ENCODE results near the gene DENND1A.
"Not testable (repeated sequence)": the region's sequence is repeated elsewhere in the genome, so short reads cannot be mapped to it uniquely, and the experiment has no call there.

Gene DENND1A, protein sequence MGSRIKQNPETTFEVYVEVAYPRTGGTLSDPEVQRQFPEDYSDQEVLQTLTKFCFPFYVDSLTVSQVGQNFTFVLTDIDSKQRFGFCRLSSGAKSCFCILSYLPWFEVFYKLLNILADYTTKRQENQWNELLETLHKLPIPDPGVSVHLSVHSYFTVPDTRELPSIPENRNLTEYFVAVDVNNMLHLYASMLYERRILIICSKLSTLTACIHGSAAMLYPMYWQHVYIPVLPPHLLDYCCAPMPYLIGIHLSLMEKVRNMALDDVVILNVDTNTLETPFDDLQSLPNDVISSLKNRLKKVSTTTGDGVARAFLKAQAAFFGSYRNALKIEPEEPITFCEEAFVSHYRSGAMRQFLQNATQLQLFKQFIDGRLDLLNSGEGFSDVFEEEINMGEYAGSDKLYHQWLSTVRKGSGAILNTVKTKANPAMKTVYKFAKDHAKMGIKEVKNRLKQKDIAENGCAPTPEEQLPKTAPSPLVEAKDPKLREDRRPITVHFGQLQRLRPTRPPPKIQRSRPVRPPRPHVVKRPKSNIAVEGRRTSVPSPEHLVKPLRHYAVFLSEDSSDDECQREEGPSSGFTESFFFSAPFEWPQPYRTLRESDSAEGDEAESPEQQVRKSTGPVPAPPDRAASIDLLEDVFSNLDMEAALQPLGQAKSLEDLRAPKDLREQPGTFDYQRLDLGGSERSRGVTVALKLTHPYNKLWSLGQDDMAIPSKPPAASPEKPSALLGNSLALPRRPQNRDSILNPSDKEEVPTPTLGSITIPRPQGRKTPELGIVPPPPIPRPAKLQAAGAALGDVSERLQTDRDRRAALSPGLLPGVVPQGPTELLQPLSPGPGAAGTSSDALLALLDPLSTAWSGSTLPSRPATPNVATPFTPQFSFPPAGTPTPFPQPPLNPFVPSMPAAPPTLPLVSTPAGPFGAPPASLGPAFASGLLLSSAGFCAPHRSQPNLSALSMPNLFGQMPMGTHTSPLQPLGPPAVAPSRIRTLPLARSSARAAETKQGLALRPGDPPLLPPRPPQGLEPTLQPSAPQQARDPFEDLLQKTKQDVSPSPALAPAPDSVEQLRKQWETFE

DNA sequence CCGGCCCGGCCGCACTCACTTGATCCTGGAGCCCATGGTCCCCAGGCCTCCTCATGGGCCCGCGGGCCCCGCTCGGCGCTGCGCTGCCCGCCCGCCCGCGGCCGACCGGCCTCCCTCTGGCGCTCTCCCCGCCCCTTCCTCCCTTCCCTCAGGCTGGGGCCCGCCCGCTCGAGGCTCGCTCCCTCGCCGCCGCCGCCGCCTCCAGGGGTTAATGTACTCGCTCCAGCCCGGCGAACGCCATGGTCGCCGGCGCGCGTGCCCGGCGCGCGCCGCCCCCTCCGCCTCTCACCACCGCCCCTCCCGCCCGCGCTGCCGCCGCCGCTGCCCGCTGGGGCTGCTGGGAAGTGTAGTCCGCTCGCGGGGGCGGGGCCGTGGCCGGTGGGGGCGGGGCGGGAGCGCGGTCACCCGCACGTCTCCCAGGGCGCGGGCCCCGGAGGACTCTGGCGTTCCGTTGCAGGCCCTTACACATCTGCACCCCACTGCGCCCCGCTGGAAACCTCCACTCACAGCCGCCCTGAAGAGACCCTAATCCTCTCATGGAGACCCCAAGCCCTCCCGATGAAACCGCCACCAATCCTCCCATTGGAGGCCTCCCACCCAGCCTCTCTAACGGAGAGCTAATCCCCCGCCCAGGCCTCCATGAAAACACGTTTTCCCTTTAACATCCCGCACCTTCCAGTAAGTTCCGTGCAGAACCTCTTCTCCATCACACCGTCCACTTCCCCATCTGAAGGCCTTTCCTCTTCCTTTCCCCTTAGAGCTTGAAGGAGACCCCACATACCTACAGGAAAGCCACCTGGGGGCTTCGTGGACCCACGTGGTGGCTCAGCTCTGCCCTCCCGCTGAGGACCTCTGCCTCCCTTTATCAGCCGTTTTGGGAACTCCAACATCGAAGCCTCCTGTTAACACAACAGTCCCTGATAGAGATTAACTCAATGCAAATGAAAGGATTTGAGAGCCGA is at the start of gene DENND1A:
TSS of gene DENND1A (minus strand) at position 257 of the 962 bp plus-strand sequence. CDS start at position 36, 221 bp downstream.
- peak; percentile 86 for DNase-seq (ENCODE audit: low spot score)

DNA sequence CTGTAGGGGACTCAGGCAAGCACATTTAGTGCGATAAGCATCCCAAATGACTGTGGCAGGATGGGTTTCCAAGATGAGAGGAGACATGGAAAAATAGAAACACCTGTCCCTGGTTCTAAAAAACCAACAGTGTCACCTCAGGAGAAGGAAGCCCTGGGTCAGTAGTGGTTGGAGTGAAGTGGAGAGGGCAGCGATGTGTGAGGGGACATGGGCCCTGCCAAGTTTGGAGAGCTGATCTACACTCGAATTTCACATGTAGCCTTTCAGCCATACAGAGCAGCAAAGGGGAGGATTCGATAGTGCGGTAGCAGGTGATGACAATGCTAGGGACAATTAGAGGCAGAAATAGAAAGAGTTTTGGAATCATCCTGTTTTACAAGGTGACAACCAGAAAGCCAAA is 49.1 kb upstream of the DENND1A start:
- no peak for DNase-seq (ENCODE audit: low spot score)

DNA sequence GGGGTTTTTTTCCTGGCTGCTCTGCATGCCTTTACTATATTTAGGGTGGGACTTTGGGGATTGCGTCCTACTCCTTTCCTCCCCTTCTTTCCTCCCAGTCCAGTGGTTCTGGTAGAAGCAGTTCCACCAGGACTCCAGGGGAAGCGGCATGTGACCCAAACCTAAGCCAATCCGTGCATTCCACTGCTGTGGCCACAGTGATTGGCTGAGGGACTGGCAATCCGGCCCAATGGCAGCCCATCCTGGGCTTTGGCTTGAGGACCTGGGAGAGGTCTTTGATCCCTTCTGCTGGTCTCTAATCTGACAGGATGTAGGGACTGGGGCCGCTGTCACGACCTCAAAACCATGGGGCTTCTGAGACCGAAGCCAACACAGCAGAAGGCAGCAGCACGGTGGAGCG is 46.7 kb upstream of the DENND1A start:
- DNase-seq (ENCODE audit: low spot score), result not testable (repeated sequence)

DNA sequence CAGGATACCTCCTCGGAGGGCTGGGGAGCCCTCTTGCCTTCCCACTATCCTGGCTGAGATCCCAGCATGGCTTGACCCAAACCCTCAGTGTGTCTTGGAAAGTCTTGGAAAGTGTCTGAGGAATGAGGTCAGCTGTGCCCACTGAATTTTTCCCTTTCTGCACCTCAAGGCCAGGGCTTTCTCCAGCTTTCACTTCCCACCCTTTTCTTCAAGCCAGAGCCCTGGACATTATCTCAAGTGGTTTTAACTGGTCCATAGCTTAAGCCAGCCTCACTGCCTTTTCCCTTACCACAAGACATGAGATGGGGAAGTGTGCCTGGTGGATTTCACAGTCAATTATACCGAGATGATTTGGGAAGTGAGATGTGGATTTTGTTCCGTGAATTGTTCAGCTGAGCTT is 45.9 kb upstream of the DENND1A start:
- DNase-seq (ENCODE audit: low spot score), result no peak

DNA sequence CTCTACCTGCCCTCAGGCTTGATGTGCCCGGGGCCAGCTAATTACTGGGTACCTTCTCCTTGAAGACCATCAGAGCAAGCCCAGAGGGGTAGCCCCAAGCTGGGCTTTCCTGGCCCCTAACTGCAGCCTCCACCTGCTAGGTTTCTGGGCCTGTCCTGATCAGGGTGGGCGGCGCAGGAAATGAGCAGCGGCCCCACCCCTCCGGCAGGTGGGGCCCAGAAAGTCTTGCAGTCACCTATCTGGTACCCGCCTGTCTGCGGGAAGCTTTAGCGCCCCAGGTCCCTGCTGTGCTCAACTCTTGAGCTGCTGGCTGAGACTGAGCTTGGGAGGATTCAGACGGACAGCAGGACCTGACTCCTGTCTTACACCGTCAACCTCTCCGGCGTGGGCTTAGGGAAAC is 44.5 kb upstream of the DENND1A start:
- no peak for DNase-seq (ENCODE audit: low spot score)

DNA sequence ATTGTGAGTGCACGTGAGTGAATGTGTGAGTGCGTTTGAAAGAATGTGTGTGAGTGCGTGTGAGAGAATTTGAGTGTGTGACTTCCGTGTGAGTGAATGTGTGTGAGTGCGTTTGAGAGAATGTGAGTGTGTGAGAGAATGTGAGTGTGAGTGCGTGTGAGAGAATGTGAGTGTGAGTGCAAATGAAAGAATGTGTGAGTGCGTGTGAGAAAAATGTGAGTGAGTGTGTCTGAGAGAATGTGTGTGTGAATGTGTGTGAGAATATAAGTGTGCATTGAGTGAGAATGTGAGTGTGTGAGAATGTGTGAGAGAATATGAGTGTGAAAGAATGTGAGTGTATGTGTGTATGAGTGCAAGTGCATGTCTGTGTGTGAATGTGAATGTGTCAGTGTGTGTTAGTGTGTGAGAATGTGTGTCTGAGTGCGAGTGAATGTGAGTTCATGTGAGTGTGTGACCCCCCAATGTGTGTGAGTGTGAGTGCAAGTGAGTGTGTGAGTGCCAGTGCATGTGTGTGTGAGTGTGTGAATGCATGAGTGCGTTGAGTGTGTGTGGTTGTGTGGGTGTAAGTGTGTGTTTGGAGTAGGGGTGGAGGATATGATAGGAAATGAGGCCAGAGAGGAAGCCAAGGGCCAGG is 43.8 kb upstream of the DENND1A start:
- no peak for DNase-seq (ENCODE audit: low spot score)

DNA sequence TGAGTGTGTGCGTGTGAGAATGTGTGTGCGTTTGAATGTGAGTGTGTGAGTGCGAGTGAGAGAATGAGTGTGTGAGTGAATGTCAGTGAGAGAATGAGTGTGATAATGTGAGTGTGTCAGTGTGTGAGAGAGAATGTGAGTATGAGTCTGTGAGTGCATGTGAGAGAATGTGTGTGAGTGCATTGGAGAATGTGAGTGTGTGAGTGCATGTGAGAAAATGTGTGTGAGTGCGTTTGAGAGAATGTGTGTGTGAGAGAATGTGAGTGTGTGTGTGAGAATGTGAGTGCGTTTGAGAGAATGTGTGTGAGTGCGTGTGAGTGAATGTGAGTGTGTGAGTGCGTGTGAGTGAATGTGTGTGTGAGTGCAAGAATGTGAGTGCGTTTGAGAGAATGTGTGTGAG is 42.7 kb upstream of the DENND1A start:
- no peak for DNase-seq (ENCODE audit: low spot score)

DNA sequence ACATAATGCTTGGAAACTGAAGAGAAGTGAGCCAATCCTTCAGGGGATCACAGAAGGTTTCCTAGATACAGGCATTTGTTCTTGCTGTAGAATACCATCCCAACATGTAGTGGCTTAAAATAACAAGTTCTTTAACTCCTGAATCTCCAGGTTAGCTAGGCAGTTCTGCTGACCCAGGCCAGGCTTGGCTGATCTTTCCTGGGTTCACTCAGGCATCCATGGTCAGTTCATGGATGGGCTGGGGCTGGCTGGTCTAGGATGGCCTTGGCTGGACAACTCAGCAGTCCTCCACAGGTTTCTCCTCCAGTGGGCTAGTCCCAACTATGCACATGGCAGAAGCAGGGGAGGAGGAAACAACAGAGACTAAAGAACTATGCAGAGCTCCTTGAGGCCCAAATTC is 37.4 kb upstream of the DENND1A start:
- no peak for DNase-seq (ENCODE audit: low spot score)

DNA sequence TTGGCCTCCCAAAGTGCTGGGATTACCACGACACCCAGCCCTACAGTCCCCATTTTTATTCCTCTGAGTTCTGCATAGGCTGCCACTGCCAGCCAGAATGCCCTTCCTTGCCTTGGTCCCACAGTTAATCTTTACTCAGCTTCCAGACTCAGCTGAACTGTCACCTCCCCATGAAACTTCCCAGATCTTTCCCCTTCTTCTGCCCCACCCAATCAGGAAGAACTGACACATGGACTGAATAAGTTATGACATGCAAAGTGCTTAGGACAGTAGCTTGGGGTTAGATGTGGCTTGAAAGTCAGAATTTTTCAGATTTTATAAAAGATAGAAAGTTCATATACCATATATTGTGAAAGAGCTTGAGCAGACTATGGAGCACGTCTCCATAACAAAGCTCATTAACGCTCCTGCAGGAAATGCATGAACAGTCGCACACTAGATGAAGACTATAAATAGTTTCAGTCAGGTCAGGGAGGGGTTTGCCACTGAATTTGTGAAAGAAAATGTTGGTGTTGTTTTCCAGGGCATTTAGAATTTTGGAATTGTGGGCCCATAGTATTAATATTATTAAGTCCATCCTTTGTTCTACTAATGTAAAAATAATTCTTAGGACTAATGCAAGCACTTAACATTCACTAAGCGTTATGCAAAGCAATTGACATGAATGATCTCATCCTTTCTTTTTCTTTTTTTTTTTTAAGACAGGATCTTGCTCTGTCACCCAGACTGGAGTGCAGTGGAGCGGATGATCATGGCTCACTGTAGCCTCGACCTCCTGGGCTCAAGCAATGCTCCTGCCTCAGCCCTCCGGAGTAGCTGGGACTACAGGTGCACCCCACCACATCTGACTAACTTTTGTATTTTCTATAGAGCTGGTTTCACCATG is 36.1 kb upstream of the DENND1A start:
- no peak for DNase-seq (ENCODE audit: low spot score)

DNA sequence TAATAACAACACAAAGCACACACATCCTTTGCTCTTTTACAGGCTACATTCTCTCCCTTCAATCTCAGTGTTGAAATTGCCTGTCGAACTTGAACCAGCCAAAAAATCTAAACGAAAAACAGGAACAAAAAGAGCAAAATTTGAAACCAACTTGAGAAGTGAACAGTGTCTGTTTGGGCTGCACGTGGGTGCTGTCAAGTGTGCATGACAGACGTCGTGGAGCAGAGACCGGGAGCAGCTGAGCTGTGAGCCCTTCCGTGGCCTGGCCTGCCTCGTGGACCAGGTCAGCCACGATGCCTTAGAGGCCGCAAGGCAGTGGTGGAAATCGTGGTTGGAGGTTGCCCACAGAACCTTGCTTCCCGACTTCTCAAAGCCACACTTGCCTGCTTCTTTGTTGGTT is 34.8 kb upstream of the DENND1A start:
- no peak for DNase-seq (ENCODE audit: low spot score)

DNA sequence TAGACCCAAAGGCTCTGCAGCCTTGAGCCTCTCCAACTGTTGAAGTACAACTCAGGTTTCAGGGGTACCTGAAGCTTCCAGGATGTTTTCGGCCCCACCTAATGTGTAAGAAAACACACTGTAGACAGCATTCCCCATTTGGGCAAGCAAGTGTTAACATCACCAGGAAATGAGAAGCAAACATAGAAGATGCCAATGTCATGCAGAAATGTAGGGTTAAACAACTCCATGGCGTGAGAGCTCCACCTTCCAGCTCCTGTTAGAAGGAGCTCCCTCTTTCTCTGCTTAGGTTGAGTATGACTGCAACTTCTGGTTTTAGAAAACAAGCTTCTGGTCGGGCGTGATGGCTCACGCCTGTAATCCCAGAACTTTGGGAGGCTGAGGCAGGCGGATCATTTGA is 31.0 kb upstream of the DENND1A start:
- DNase-seq (ENCODE audit: low spot score), result no peak

DNA sequence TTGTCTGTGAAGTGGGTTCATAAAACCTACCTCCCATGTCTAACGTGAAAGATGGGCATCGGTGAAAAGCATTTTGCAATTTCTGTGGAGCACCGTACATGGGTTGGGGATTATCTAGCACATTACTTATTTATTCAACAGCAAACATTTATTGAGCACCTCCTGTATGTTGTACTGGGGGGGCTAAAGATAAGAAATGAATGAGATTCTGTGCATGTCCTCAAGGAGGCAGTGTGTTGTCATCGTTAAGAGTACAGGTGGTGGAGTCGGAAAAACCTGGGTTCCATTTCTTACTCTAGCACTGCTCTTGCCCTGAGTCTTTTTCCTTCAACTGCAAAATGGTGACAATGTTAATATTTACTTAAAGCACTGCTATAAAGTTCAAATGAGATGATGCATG is 30.4 kb upstream of the DENND1A start:
- no peak for DNase-seq (ENCODE audit: low spot score)

DNA sequence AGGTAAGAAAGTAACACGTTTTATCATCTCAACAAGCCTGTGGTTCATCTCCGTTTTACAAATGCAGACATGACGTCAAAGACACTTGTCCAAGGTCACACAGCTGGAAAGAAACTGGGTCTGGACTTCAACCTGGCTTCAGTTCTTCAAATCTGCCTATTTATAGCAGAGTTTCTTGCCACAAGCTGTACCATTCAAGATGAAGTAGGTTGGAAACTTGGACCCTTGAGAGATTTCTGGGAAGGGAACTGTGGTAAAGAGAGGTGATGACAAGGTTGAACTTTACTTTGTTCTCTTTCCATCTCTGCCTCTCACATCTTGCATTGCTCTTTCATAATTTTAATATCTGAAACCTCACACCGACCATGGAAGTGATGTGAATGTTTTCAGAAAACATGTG is 29.9 kb upstream of the DENND1A start:
- DNase-seq (ENCODE audit: low spot score), result no peak

DNA sequence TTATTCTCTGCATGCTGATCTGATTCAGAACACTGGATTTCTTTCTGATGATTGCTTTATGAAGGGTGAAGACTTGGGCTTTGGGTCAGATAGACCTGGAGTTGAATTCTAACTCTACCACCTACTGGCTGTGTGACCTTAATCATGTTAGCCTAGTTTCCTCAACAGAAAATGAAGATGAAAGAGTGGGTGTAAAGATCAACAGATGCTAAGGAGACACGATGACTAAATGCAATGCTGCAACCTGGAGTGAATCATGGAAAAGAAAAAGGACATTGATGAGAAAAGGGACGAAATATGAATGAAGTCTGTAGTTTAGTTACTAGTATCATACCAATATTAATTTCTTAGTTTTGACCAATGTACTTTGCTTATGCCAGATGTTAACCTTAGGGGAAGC is 27.8 kb upstream of the DENND1A start:
- DNase-seq (ENCODE audit: low spot score), result no peak

DNA sequence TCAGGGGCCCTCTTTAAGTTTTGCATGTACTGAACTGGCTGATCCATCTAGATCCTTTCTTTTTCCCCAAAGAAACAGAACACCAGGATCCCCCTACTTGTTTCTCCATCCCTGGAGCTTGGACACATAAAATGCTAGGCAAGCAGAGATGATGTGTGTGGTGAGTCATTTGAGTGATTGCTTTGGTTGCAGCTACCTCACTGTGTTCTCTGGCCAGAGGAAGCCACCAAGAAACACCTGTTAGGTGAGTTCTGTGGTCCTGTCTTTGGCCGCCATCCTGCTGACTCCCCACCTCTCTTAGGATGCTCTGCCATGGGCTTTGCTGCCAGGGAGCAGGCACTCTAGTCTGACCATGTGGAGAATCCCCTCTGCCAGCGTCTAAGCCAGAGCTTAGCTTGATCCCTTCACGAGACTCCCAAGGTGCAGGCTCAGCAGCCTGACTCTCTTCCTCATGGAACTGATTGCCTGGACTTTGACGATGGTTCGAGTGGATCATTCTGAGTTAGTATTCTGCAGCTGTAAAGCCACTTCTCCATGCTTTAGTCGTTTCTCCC is 27.3 kb upstream of the DENND1A start:
- DNase-seq (ENCODE audit: low spot score), result no peak

DNA sequence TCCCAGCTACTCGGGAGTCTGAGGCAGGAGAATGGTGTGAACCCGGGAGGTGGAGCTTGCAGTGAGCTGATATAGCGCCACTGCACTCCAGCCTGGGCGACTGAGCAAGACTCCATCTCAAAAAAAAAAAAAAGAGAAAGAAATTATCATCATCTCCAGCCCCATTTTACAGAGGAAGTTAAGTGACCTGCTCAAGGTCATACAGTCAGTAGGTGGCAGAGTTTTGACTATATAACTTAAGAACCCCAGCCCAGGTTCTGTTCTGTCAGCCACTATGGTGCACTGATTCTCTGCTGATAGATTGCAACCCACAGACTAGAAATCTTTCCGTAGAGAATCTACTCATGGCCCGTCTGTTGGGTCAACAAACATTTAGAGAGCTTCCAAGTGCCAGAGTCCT is 25.7 kb upstream of the DENND1A start:
- no peak for DNase-seq (ENCODE audit: low spot score)

DNA sequence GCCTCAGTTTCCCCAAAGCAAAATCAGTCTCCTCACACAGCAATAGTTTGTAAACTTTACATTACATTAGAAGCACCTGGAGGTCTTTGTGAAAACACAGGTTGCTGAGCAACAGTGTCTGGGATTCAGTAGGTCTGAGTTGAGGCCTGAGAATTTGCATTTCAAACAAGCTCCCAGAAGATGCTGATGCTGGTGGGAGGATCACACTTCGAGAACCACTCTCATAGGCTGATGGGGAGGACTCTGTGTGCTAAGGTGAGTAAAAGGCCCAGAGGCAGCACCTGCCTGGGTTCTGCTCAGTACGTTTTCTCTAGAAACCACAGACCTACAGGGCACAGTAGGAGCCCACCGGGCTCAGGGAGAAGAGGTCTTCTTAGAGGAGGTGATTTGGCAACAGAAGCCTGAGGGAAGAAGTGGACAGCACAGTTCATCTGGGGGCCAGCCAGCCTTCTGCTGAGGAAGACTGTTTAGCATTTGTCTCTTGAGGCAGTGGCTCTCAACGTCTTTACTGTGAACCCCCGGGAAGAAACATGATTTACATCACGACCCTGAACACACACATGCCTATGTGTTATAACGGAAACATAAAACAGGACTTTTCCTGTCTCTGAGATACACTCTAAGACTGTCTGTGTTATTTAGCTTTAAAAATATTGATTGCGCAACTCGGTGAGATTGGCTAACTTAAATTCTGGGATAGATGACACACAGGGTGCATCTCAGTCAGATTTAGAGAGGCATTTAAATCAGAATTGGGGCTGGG is 24.8 kb upstream of the DENND1A start:
- no peak for DNase-seq (ENCODE audit: low spot score)

DNA sequence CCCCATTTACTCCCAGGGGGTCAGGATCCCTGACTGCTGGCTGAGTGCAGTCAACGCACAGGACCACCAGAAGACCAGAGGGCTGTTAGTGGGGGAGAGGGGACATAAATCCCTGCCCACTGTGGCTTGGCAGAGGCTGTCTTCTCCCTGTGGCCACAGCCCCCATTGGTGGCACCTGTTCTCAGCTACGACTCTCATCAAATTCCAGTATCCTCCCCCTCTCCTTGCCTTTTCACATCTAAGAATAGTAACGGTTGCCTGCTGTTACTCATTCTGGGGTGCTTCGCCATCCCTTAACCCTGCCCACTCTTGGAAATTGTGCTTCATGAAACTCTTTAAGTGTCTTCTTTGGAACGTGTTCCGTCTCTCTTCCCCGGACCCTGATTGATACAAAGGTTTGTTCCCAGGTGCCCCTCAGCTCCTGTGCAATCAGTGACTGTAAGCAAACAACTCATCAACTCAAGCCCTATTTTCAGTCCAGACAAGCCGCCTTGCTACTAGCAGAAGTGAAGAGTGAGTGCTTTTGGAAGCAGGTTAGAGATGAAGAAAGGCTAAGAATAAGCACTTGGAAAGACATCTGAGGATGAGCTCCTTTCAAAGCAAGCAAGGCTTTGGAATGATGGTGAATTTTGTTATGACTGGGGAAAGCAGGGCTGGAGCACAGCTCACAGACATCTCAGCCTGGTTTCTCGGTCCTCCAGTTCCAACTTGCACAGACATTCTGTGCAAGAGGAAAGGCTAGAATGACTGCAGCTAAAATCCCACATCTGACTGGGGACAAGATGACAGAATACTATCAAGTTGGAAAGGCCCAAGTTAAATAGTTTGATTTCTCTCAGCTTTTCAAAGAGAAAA is 22.9 kb upstream of the DENND1A start:
- DNase-seq (ENCODE audit: low spot score), result no peak
